OCI-M1 (cell line): ENCODE results near the gene DIAPH1.

Source experiments
- DNase-seq: peaks from one replicate; lab custom pipeline; 2025; lab: John Stamatoyannopoulos, UW

The DIAPH1 gene

DNA sequence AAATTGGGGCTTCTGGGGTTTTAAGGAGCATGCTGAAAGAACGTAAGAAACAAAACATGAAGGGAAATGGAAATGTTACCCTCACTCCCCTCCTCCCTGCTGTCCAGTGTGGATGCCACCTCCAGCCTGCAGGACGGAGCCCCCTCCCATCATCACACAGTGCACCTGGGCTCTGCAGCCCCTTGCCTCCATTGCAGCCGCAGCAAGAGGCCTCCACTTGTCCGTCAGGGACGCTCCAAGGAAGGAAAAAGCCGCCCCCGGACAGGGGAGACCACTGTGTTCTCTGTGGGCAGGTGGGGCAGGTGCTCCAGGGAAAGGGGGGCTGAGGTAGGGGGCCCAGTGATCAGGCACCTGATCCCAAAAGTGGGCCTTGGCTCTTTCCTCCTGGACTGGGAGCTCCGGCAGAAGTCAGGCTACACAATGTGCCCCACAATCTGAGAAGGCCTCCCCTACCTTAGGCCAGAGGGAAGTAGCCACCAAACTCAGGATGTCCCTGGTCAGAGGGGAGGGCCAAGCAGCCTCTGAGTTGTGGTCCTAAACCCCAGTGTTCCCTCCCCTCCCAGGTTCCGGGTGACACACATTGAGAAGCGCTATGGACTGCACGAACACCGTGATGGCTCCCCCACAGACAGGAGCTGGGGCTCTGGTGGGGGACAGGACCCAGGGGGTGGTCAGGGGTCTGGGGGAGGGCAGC, 20.7 kb upstream of the DIAPH1 start:
- no peak for DNase-seq

DNA sequence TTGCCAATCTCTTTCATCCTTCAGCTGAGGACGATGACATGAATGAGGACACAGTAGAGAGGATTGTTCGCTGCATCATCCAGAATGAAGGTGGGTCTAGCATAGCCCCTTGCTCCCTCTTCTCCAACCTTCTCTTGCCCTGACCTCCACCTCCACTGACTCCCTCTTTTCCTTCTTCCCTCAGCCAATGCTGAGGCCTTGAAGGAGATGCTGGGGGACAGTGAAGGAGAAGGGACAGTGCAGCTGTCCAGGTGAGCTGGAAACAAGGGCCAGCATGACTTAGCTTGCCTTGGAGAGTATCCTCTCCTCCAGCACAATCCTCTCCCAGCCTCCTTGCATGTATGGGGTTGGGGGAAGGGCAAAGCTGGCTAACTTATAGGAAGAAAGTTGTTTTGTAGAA, 20.0 kb upstream of the DIAPH1 start:
- no peak for DNase-seq

DNA sequence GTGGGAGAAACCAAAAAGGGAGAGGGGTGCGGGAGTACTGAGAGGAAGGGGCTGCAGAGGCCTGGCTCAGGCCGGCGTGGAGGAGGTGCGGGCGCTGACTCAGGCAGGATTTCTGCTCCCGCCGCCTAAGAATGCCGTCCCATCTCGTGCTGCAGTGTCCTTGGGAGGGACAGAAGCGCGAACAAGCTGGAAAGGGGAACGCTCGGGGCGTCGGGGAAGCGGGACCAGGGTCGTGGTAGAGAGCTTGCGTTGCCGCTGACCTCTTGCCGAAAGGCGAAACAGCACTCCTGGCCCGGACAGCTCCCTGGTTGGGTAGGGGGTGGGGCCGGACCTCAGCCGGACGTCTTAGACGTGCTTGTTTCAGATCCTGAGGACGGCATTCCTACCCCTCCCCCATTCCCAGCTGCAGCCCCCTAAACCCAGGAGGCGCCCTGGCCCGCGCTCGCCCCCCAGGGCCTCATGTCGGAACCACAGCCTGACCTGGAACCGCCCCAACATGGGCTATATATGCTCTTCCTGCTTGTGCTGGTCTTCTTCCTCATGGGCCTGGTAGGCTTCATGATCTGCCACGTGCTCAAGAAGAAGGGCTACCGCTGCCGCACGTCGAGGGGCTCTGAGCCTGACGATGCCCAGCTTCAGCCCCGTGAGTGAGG, 19.1 kb upstream of the DIAPH1 start:
- peak; percentile 80 for DNase-seq

- peak; percentile 47 for DNase-seq
These were observed 18.4 kb upstream of the DIAPH1 start for GRCh38 chr5:141637123-141637766.

DNA sequence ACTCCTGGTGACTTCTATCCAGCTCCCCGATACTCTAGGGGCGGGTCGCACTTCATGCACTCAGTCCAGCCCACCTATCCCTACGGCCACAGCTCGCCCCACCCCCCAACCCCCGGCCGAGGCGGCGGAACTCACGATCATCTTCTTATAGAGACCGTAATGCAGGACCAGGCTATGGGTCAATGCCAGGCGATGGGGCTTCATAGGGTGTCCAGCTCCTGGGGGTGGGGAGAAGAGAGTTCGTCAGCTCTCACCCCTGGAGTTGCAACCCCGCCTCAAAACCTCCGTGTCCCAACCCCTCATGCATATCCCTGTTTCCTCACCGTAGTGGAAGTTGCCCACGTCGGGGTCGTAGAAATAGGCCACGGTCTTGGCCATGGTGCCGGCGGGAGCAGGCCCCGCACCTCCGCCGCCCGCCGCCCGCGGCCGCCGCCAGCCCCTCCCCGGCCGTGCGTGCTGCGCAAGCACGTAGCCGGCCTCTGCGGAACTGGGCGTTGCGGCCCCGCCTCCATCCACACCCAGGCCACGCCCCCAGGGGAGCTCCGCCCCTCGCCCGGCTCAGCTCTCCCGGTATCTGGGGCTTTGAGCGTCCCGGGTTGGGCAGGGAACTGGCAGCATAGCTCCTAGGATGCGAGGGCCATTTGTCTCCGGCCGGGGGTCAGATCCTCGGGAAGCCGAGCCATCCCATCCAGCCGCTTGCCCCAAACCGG, 17.8 kb upstream of the DIAPH1 start, which contains the start of the genes HDAC3 and RELL2:
Gene HDAC3 (minus strand): TSS at position 437 of the 710 bp plus-strand sequence. CDS start 59 bp downstream, at position 378.
Gene RELL2 (plus strand): TSS at position 585 of the 710 bp plus-strand sequence. CDS start 1,229 bp downstream, outside the sequence.
- peak; percentile 94 for DNase-seq

GRCh38 chr5:141636106-141636412, 17.3 kb upstream of the DIAPH1 start:
- no peak for DNase-seq

GRCh38 chr5:141635646-141636045, 16.8 kb upstream of the DIAPH1 start:
- DNase-seq: no peak

DNA sequence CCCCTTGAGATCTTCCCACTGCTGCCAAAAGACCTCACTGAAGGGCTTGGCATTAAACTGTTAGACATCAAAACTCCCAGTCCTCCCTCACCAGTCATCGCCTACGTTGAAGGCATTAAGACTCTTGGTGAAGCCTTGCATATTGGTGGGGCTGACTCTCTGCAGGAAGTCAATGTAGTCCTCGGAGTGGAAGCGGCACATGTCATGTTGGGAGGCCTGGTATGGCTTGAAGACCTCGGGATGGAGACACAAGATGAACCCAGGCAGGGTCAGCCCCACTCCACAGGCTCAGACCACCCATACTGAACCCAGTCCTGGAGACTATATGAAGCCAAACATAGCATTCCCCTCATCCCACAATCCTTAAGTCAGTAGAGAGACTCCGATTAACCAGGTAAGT, 15.9 kb upstream of the DIAPH1 start:
- no peak for DNase-seq

DNA sequence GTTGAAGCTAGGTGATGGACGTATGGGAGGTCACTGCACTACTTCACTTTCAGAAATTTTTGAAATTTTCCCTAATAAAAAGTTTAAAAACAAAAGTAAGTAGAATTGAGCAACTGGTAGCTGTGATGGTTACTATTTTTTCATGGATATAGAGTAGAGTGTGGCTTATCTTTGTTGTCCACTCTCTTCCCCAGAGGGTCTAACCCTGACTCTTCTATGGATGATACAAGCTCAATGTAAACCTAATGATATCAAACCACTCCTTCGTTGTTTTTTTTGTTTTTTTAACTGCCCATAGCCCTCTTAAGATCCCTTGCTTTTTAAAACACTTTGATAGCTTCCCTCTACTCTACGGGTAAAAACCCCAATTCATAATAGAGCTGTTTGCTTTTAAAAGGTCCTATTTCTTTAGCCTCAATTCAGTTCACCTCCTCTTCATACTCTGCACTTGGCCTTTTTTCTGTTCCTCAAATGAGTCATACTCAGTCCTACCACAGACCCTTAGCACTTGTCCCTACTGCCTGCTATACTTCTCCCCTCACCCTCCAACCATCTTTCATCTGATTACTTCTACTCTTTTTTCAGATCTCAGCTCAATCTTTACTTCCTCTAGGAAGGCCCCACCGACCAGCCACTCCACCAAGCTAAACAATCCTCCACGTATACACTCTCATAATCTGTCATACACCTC, 15.2 kb upstream of the DIAPH1 start:
- peak; percentile 76 for DNase-seq

DNA sequence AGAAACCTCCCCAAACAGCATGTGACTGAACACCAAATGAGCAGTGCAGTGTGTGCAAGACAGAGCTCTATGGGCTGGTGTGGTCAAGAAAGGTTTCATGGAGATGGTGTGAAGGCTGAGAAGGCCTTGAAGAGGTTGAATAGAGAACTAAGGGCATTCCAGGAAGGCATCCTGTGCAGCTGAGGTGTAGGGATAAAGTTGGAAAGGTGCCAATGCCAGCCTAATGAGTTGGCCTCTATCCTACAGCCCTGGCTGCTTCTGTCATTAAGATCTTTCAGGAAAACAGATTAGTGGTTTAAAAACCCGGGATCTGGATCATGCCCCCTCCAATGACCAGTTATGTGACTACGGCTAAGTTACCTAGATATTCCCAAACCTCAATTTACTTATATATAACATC, 13.8 kb upstream of the DIAPH1 start:
- no peak for DNase-seq

GRCh38 chr5:141630570-141631140, 11.9 kb upstream of the DIAPH1 start:
- no peak for DNase-seq

DNA sequence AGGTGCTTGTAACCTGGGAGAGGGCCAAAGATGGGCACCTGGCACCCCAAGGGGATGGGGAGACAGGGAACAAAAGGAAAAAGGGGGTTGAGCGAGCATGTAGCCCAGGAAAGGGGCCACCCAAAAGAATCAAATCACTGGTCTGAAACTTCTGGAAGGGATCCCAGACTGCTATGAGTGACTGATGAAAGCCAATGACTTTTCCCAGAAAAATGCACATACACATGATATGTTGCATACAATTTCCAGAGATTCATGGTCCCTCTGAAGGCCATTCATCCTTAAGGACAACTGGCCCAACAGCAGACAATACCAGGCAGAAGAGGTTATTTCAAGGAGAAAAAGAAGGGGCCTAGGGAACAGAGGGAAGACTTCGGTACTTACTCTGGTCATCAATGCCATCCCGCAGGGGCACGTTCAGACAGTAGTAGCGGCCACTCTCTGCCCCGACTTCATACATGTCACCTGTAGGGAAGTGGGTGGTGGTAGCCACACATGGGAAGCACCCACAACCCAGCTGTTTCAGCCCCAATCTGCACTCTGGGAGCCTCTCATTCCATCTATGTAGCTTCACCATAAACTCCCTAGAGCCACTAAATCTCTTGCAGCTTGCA, 9.5 kb upstream of the DIAPH1 start:
- no peak for DNase-seq

GRCh38 chr5:141623611-141624010, 4.8 kb upstream of the DIAPH1 start:
- DNase-seq: no peak

GRCh38 chr5:141623186-141623585, 4.4 kb upstream of the DIAPH1 start:
- no peak for DNase-seq

DNA sequence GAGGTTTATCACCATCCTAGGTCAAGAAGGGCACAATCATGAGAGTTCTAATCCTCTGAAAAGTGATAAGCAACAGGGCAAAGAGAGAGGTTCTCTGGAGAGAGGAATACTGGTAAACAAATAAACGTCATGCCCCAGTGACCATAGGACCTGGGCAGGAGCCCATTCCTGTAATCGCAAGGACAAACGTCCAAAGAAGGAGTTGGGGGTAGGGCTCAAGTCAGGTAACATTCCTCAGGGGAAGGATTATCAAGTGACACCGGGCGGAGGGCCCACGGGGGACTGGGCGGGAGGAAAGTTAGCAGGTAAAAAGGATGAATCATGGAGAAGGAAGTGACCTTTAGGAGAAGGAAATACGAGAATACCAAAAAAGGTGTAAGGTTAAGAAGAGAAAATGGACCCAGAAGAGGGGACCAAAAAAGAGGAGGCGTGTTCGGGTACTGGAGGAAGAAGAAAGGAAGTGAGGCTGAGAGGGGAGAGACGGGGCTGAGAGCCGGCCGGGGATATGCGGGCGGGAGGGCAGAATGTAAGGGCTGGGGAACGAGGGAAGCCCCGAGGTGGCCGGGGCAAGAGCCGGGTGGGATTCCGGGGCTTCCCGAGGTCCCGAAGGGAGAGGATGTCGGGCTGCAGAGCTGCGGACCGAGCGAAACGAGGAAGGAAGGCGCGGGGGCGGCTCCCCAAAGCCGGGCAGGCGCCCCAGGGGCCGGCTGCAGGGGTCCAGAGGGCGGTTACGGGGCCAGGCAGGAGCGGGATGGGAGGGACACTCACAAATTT, 583 bp downstream of the DIAPH1 start:
- DNase-seq: peak; percentile 82

DNA sequence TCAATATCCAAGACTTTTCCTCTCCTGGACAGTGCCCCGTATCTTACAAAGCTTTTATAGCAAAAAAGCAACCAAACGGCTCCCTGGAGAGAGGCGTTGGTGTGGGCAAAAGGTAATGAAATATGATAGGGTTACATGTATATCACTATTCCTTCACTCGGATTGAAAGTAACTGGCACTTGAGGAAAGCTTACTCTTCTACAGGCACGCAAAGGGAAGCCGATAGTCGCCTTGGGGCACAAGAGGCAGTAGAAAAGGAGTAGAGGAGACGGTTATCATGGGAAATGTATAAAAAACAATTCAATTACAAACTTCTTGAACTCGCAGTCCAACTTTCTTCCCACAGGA, 1.1 kb downstream of the DIAPH1 start:
- DNase-seq: peak; percentile 73

GRCh38 chr5:141617128-141617527, 1.7 kb downstream of the DIAPH1 start:
- DNase-seq: peak; percentile 59

DNA sequence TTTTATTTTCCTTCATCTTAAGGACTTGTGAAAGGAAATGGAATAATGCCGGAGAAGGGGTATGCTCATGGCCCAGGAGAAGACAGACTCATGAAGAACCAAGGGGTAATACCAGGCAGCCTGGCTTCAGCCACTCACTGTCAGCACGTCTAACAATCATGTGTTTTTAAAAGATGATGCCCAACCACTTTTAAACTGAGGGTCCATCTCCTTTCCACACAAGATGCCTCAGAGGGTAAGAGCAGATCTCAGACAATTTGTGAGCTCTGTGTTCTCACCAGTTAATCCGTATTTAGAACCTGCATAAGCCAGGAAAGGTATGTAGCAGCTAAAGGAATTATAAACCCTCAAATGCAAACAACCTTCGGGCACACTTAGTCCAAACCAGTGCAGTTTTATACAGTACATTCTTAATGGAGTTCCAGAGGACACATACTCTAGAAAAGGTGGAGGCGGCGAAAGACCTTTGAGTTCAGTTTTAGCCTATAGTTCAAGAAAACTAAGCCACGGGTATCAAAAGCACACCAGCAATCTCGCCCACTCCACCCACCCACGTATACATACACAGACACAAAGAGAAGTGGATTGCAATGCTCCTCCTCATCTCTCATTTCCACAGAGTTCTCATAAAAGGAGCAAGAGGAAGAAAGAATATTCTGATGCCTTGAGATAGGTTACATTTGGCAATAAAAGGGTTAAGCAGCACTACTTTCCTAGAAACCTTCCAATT, 2.6 kb downstream of the DIAPH1 start:
- peak; percentile 47 for DNase-seq

GRCh38 chr5:141613344-141613743, 5.5 kb downstream of the DIAPH1 start:
- DNase-seq: peak; percentile 46

DNA sequence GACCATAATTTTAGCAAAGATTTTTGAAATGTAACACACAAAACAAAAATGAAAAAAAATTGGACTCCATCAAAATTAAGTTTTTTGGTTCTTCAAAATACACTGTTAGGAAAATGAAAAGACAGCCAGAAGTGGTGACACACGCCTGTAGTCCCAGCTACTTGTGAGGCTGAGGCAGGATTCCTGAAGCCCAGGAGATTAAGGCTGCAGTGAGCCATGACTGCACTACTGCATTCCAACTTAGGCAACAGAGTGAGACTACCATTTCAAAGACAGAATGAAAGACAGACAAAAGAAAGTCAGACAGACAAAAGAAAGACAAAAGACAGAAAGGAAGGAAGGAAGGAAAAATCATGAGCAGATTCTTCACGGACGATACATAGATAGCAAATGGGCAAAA, 7.5 kb downstream of the DIAPH1 start:
- no peak for DNase-seq
